CD4-positive, alpha-beta T cell treated with Interferon gamma for 1 hour (primary cell): ENCODE results near the gene PRIMA1.

Experiments used
- DNase-seq: peaks from one replicate; pipeline ENCODE4 v3.0.0-alpha.2; 2020

The PRIMA1 gene

DNA sequence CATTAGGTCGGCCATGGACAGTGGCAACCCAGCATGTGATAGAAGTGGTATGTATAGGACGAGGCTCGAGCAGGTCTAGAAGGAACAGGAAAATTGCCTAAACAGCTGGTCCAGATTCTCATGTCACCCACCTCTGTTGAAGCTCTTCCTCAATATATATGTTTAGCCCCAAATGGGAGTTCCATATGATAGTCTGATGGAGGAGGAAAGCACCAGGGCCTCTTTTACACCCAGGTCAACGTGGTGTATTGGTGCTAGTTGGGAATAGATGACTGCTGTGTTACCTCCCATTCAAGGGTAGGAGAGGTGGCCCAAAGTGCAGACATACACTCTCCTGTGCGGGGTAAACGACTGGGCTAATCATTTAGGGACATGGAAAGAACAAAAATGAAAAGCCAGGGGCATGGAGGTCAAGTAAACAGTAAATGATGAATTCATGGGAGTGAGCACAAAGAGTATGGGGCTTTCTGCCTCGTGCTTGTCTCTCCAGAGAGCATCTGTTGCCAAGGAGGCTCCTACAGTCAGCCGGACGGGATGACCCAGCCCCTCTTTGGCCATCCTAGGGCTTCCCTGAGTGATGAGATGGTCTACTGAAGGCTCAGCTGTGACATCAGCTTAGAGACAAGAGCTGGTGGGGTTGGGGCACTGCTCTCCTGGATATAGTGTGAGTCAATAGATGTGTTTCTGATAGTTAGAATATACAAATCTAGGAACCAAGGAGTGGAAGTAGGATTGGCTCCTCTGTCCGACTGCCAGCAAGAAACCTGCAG is 5.5 kb upstream of the PRIMA1 start:
- DNase-seq, result no peak

DNA sequence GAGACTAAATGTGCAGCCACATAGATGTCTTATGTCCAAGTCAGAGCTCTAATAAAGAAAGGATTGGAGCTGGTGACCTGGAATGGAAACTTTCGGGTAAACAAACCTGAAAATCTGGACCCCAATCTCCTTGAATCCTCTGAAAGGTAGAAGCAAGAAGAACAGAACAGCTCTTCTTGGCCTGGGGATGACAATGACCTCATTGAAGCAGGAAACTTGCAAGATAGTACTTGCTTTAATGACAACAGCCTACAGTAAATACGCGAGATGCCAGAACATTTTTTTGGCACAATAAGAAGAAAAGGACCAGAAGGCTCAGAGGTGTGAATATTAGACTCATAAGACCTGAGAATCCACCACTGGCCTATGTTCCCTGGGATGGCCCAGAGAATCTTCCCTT is 4.1 kb upstream of the PRIMA1 start:
- DNase-seq, result no peak

DNA sequence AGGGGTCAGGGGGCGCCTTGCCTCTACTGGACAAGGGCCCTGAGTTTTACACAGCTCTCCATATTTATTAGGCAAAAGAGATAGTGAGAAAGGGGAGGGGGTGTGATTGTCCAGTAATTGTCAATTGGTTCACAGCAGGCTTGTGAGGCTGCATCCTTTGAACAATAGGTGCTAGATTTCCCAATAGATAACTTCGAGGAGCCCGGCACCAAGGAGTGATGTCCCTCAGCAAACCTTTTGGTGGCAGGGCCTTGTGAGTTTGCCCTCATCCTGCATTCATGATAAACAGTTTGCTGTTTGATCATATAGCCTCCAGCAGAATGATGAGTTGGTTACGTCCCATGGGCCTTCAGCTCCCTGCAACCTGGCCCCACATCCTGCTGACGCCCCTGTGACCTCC is 2.7 kb upstream of the PRIMA1 start:
- no peak for DNase-seq

DNA sequence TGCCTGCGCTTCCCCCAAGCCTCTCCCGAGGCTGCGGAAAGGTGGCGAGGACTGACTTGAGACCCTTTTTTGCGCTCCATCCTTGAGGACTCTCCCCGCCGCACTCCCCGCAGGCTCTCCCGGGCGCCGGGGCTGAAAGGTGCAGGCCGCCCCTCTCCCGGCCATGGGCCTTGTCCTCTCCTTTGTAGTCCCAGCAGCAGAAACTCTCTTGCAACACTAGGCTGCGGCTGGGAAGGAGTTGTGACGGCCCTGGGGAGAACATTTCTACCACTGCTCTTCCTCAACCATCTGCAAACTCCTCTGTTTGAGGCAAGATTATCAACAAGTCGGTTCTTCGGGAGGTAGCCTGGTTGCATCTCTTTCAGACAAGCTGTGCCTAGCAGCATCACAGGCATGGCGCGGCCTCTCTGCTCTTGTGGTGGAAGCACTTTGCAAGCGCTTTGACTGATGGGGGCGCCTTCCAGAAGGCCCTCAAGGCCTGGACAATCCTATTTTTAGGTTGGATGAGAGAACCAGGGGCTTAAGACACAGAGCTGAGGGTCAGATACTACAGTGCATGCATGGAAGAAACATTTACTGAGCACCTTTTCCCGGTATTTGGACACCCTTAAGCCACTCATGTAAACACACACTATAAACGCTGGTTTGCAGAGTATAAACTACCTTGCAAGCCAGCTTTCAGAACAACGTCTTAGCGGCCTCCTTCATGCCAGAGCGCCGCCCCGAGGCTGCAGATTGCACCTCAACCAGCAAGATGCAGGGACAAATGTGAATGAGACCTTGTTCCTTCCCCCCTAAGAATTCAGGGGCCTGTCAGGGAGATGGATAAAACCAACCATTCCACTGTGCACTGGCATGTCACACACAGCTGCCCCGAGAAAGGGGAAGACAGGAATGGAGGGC is 1.2 kb upstream of the PRIMA1 start:
- DNase-seq, result no peak

DNA sequence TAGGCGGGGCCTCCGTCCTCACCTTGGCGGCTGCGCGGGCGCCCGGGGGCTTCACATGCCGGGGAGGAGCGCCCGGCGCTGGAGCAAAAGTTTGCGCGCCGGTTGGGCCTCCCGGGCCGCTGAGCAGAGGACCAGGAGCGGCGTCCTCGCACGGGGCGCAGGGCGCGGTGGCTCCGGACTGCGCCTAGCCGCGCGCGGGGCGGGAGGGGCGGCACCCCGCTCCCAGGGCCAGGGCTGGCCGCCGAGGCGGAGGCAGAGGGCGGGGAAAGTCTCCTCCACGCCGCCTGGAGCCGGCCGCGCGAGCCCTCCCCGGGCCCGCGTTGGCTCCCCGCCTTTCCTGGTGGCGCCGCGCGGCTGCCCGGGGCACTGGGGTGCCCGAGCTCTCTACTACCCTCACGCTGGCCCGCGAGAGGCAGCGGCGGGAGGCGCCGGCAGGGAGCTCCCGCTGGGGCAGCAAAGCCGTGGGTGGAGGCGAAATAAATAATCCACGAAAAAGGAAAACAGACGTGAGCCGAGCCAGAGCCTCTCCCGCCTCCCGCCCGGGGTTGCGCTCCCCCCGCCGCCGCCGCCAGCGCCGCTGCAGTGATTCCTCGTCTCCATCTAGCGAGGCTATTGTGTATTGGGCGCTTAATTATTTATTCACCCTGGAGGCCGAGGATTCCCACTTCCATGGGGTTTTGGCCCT is 400 bp upstream of the PRIMA1 start:
- DNase-seq, result no peak

DNA sequence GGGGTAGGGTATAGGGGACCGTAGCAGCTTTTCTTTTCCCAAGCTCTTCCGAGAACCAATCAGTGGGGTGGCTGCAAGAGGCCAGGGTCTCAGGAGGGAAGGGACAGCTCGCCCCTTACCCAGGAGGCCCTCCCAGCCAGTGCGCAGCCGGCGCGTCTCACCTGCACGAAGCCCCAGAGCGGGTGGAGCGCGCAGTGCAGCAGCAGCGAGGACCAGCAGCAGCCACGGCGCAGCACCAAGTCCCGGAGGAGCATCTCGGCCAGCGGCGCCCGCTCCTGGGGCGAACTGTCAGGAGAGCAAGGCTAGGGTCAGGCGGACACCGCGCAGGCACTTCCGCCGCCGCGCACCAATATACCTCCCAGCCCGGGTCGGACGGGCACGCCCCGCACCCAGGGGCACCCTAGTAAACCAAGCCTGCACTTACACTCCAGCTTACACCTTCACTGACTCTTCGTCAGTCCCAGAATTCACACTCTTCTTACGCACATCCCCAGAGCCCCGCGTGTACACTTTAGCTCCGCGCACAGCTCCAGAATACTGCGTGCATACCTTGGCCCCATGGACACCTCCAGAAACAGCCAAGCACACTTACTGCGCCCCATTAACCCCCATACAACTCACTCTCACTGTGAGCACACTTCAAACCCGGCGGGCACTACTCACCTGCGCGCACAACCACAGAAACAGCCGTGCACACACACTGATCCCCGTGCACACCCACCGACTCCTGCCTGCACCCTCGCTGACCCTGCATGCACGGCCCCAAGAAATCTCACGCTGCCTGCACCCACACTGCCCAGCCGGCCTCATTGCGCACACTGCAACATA is 606 bp downstream of the PRIMA1 start:
- DNase-seq, result no peak

DNA sequence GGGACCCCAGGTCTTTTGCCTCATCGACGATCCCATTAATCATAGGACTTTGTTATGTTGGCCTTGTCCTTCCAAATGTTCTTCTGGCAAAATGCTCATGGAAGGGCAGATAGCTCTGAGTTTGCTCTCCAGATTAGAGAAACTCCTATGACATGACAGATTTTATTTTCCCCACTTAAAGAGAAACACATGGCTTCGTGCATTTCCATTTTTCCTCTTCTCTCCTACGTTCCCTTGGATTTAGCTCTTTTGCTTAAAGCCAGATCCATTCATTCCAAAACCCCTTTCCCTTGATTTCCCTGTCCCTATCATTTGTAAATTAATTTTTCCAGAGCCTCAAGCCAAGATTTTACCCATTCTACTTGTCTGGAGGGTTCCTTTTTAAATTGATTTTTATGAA is 2.9 kb downstream of the PRIMA1 start:
- no peak for DNase-seq

DNA sequence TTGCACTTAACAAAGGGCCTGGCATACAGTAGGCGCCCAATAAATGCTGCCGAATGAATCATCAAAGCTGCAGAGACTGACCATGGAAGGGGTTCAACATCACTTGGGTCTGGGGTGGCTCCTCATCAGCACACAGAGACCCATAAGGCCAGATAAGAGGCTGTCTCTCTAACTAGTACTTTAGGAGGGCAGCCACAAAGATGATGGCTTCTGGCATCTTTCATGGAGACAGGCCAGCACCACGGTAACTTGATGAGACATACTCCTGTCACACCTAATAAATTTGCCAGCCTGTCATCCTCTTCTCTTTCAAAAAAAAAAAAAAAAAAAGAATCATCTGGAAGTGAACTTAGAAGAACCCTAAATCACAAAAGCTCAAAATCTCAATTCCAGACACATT is 3.4 kb downstream of the PRIMA1 start:
- no peak for DNase-seq

DNA sequence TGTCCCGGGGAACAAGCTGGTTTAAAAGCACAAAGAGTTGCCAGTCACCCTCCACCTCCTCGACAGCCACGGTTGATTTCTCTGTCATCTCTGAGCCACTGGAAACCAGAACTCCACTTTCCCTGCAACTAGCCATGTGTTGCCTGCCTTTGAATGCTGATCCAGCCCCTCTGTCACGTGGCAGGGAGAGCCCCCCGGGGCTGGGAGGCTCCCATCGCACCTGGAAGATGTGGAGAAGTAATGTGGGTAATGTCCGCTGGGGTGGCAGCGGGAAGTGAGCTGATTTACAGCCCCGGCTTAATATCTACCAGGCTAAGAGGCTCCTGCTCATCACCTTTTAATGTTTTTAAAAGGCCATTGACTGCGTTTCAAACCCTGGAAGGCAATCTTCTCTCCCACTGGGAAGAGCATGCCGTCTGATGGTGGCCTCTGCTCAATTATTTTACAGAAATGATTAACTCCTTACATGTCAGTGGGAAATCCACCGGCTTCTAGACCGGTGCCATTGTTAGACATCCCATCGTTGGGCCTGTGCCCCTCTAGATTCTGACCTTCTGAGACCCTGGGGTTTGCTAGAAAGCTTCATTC is 7.4 kb downstream of the PRIMA1 start:
- no peak for DNase-seq

DNA sequence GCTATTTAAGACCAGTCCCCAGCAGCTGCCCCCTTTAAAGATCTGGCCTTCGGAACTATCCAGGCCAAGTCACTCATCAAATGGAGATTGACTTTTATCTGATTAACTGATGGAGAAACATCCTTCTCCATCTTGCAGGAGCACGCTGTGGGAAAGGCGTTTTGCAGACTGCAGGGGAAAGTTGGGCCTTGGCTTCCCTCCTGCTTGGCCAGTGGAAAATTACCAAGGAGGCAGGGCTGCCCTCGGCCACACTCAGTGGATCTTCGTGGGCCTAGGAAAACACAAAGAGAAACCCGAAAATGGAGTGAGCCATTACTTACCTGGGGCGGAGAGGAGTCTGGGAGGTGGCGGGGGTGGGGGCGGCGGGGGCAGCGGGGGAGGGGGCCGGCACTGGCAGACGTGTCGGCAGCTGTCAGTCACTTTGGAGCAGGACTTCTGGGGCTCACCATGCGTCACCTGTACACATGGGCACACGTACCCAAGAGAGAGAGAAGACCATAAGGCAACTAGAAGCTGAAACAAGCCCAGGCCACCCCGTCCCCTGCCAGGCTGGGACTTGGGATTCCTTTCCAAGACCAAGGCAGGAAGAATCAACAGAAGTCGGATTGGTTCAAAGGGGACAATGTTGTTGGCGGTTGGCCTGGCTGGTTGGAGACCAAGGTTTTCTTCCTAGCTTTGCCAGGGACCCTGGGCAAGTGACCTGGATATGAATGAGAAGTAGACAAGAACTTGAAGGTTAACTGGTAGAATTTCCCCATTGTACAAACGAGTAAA is 9.2 kb downstream of the PRIMA1 start:
- no peak for DNase-seq

DNA sequence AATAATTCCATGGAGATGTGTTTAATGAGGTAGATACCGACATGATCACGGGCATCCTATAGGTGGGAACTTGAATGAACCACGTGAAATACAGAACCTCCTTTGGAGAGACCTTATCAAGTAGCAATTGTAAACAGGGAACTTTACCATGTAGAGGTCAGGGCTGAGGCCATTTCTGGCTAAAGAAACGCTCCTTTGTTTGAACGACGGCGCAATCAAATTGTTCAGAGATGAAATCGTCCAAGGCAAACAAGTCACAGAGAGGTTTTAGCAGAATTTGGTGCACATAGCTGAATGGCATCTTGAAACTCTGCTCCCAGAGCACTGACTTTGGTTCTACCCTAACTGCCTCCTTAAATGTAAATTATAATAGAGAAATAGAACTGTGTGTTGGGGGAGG is 9.8 kb downstream of the PRIMA1 start:
- DNase-seq, result no peak

DNA sequence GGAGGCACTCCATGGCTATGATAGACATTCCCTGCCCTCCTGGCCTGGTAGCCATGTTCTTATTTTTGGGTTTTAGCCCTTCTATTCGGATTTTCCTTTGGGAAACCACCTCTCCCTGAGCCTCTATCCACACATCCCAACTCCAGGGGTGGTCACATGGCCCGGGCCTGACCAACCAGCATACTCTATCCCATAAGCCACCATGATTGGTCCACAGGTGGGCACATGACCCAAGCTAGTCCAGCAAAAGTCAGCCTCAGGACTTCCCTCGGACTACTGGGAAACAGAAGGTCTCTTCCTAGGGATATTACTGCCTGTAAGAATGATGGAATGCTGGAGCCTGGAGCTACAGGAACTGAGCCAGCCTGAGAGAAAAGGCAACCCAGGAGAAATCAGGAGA is 12.5 kb downstream of the PRIMA1 start:
- no peak for DNase-seq

DNA sequence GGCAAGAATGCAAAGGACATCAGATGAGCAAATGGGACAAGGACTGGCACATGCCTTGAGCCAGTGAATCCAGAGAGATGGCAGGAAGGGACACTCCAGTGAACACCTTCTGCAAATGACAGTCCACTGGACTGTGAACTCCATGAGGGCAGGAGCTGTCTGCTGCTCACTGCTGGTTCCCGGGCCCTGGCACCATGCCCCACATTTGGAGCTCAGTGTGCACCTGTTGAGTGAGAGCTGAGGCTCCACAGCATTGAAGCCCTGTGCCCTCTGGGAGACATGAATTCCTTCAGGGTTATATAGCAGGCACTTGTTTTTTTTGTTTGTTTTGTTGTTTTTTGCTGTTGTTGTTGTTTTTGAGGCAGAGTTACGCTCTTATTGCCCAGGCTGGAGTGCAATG is 13.1 kb downstream of the PRIMA1 start:
- no peak for DNase-seq

DNA sequence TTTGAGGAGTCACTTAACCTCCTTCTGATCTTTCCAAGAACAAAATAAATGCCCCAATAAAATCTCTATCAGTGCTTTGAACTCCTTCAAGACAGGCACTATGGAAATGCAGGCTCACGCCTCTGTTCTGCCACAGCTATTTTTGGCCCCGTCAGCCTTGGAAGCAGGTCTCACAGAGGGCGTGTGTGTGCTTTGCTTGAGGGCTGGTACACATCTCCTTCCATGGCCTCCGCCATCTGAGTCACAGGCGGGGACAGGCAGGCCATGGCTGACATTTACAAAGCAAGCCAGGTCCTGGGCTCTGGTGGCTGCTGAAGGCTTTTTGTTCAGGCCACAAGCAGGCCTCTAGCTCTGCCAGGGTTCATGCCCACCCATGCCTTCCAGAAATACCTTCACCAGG is 16.0 kb downstream of the PRIMA1 start:
- DNase-seq, result no peak

DNA sequence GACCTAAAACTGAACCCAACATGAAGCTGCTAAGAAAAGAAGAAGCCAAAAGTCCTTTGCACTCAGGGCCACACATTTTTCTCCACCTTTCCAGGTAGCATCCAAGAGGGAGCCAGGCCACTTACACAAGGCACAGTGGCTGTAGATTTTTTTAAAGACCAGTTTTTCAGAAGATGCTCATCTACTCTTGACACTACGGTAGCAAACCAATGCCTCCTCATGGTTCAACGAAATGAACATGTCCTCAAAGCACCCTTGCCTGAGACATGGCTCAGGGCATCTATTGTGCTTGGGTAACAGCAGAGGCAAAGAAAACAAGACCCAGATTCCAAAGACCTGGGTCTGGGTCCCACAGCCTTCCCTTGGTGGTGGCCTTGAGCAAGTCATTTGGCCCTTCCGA is 22.3 kb downstream of the PRIMA1 start:
- no peak for DNase-seq

DNA sequence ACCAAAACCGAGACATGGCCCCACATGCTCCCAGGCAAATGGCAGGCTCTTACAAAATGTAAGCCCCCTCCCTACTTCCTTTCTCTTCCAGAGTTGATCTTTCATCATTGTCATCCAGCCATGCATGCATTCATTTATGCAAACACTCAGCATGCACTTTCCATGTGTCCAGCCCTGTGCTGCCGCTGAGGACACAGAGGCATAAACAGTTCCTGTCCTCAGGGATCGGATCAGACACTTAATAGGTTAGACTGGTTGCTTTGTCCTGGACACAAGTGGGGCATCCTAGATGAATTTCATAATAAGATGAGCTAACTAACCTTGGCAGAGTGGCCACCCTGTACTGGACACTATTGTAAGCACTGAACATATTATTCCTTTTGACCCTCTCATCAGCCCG is 23.1 kb downstream of the PRIMA1 start:
- DNase-seq, result no peak

DNA sequence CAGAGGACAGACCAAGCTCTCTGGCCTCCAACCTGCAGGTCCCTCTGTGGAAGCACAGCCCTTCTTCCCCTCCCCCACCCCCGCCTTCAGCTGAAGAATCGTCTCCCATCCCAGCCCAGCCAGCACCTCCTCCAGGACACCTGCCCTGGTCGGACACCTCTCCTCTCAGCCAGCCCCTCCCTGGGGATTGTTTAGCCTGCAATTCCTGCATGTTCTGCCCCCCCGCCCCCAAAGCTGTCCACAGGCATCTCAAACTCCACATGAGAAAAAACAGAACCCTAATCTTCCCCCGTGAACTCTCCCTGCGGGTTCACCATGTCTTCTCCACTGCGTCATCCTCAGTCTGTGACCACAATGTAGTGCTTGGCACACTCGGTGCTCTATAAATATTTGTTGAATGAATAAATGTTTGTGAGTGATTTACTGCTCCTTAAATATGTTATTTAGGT is 24.1 kb downstream of the PRIMA1 start:
- no peak for DNase-seq

DNA sequence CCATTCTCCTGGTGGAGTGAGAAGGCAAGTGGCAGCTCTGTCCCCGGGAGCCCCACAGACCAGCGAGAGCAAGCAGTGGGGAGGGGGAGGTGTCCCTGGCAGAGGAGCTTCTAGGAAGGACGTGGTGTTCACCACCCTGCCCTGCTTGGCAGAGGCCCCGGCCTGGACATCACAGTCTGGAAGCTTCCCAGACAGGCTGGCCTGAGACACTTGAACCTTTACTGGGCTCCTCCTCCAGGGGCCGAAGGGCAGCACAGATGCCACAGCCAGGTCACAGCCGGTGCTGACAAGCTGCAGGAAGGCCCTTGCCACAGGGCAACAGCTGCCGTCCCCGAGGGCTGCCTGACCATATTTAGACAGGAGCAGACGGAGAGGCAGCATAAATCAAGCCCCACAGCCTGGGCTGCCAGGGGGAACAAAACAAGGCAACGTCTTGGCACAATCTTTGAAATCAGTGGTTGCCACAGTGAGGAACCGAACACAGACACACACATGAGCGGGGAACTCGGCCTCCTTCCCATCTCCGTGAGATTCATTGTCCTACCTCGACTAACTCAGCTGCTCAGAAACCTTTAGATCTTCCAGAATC is 28.5 kb downstream of the PRIMA1 start:
- no peak for DNase-seq

DNA sequence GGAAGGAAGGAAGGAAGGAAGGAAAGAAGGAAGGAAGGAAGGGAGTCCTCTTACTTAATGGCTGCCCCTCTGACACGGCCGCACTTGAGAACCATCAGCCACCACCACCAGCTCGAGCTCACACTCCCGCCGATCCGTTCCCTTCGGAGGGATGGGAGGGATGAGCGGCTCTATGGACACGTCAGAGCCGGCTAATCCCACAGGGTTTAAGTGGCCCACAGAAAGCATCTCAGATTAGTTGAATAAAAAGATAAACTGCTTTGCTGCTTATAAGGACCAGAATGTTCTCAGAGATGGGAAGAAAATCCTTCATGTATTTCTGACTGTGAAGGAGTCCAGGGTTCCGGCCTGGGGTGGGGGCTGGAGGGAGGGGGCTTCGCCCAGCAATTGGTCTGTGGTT is 31.1 kb downstream of the PRIMA1 start:
- no peak for DNase-seq

DNA sequence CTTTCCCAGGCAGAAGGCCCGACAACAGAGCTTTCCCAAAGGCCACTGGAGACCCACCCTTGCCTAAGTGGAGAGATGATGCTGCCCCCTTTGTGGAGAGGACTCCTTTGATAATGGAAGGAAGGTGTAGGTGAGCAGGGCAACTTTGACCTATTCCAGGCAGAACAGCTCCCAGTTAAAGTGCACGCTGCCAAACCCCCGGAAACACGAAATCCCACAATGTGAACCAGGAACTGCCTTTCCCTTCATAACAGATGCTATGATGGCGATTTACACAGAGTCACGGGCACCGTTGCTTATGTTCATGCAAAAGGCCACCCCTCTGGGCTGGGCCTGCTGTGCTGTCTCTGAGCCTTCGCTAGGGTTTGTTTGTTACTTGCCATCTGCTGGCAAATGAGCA is 34.6 kb downstream of the PRIMA1 start:
- DNase-seq, result no peak

DNA sequence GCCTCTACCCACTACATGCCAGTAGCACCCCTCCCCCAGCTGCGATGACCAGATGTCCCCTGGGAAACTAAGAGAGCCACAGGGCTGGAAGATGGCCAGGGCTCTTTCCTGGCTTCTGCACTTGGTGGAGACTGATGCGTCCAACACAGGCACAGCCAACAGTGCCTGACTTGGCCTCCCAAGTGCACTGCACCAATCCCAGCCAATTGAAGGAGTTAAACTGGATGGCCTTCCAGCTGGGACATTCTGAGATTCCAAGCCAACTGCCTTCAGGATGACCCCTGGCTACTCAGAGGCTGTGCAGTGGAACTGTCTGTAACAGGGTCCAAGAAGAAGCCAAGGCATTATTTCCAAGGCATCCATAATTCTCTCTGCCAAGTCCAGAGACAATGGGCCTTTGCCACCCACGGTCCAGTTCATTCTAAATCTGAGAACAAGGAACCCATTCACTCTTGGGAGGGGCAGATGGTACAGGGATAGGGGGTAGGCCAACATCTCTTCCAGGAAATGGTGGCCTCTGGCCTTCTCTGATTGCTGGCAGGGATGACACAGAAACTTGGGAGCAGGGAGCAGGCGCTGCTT is 35.2 kb downstream of the PRIMA1 start:
- no peak for DNase-seq
